Neuron (in vitro differentiated cells): ENCODE results near the gene SH2B2.
"Not testable (repeated sequence)": the region's sequence is repeated elsewhere in the genome, so short reads cannot be mapped to it uniquely, and the experiment has no call there.

Experiments used
- H2AFZ ChIP-seq: one replicate; pipeline ENCODE4 v1.6.1; 2013; ENCODE audit warnings: low read depth, mild to moderate bottlenecking, inconsistent platforms, low read length, moderate library complexity
- H3K27me3 ChIP-seq: one replicate; pipeline ENCODE4 v1.6.1; 2013; ENCODE audit warnings: low read length; ENCODE audit not compliant: insufficient read depth
- H3K36me3 ChIP-seq: one replicate; pipeline ENCODE4 v1.6.1; 2013; ENCODE audit warnings: low read length; ENCODE audit not compliant: insufficient read depth
- H3K4me1 ChIP-seq: one replicate; pipeline ENCODE4 v1.6.1; 2013; ENCODE audit warnings: low read length; ENCODE audit not compliant: insufficient read depth
- H3K4me3 ChIP-seq: 2 replicates; pipeline ENCODE4 v1.5.1; 2013; ENCODE audit warnings: mild to moderate bottlenecking, low read length, moderate library complexity
- H3K9me3 ChIP-seq: one replicate; pipeline ENCODE4 v1.6.1; 2013; ENCODE audit warnings: low read length

Gene SH2B2

GRCh38 chr7:102317231-102318059, 30.8 kb downstream of the SH2B2 start:
- no peaks in the 10 kb centered on the region for H3K9me3 ChIP-seq
- H2AFZ ChIP-seq, result no peak overlapping the region
- H3K4me1 ChIP-seq, result no peaks in the 10 kb centered on the region
- H3K4me3 ChIP-seq, result no peak overlapping the region
- no peaks in the 10 kb centered on the region for H3K27me3 ChIP-seq
- peaks cover 50% of the 10 kb centered on the region for H3K36me3 ChIP-seq

GRCh38 chr7:102318482-102318971, 31.9 kb downstream of the SH2B2 start:
- Histone ChIP-seq H3K4me3 (no peak overlapping the region), H2AFZ (no peak overlapping the region), H3K36me3 (peaks cover 48% of the 10 kb centered on the region), H3K9me3 (no peaks in the 10 kb centered on the region), H3K27me3 (no peaks in the 10 kb centered on the region), H3K4me1 (no peaks in the 10 kb centered on the region)

GRCh38 chr7:102319671-102320070, 33.0 kb downstream of the SH2B2 start:
- Histone ChIP-seq H2AFZ (no peak overlapping the region), H3K9me3 (no peaks in the 10 kb centered on the region), H3K36me3 (peaks cover 38% of the 10 kb centered on the region), H3K4me3 (no peak overlapping the region), H3K4me1 (no peaks in the 10 kb centered on the region), H3K27me3 (no peaks in the 10 kb centered on the region)

- no peak overlapping the region for H3K4me3 ChIP-seq
- H2AFZ ChIP-seq, result no peak overlapping the region
- H3K9me3 ChIP-seq, result no peaks in the 10 kb centered on the region
- H3K36me3 ChIP-seq, result peaks cover 37% of the 10 kb centered on the region
- no peaks in the 10 kb centered on the region for H3K4me1 ChIP-seq
- H3K27me3 ChIP-seq, result no peaks in the 10 kb centered on the region
Measured at GRCh38 chr7:102320181-102320580, 33.5 kb downstream of the SH2B2 start.

GRCh38 chr7:102320601-102321350, 34.1 kb downstream of the SH2B2 start:
- peaks cover 36% of the 10 kb centered on the region for H3K36me3 ChIP-seq
- no peaks in the 10 kb centered on the region for H3K4me1 ChIP-seq

GRCh38 chr7:102321351-102322201, 34.9 kb downstream of the SH2B2 start:
- no peak overlapping the region for H3K4me3 ChIP-seq
- no peaks in the 10 kb centered on the region for H3K9me3 ChIP-seq
- peaks cover 34% of the 10 kb centered on the region for H3K36me3 ChIP-seq
- H3K27me3 ChIP-seq, result no peaks in the 10 kb centered on the region
- H2AFZ ChIP-seq, result no peak overlapping the region
- no peaks in the 10 kb centered on the region for H3K4me1 ChIP-seq

More at GRCh38 chr7:102320601-102321350, 34.1 kb downstream of the SH2B2 start:
- H3K27me3 ChIP-seq, result no peaks in the 10 kb centered on the region
- H2AFZ ChIP-seq, result no peak overlapping the region
- no peaks in the 10 kb centered on the region for H3K9me3 ChIP-seq
- no peak overlapping the region for H3K4me3 ChIP-seq

- Histone ChIP-seq H3K36me3 (peaks cover 29% of the 10 kb centered on the region), H3K27me3 (no peaks in the 10 kb centered on the region), H3K4me3 (no peak overlapping the region), H2AFZ (no peak overlapping the region), H3K4me1 (no peaks in the 10 kb centered on the region), H3K9me3 (no peaks in the 10 kb centered on the region)
Measured at GRCh38 chr7:102322202-102322715, 35.6 kb downstream of the SH2B2 start.

- Histone ChIP-seq H3K36me3 (peaks cover 17% of the 10 kb centered on the region), H3K4me3 (no peak overlapping the region), H3K27me3 (no peaks in the 10 kb centered on the region), H3K9me3 (no peaks in the 10 kb centered on the region), H2AFZ (no peak overlapping the region), H3K4me1 (no peaks in the 10 kb centered on the region)
Measured at GRCh38 chr7:102323914-102324195, 37.2 kb downstream of the SH2B2 start.

- not testable (repeated sequence) for H2AFZ ChIP-seq, H3K27me3 ChIP-seq, H3K9me3 ChIP-seq, H3K36me3 ChIP-seq, H3K4me1 ChIP-seq, H3K4me3 ChIP-seq
Measured at GRCh38 chr7:102325106-102325505, 38.4 kb downstream of the SH2B2 start.

- H3K4me1 ChIP-seq, result no peaks in the 10 kb centered on the region
- H3K36me3 ChIP-seq, result no peaks in the 10 kb centered on the region
- no peak overlapping the region for H3K4me3 ChIP-seq
- no peak overlapping the region for H2AFZ ChIP-seq
- H3K27me3 ChIP-seq, result no peaks in the 10 kb centered on the region
- H3K9me3 ChIP-seq, result no peaks in the 10 kb centered on the region
Measured at GRCh38 chr7:102326157-102326889, 39.7 kb downstream of the SH2B2 start.

- not testable (repeated sequence) for H3K4me3 ChIP-seq, H2AFZ ChIP-seq, H3K27me3 ChIP-seq, H3K36me3 ChIP-seq, H3K9me3 ChIP-seq, H3K4me1 ChIP-seq
Measured at GRCh38 chr7:102327183-102327582, 40.5 kb downstream of the SH2B2 start.

- not testable (repeated sequence) for H3K4me3 ChIP-seq, H3K36me3 ChIP-seq, H2AFZ ChIP-seq, H3K27me3 ChIP-seq, H3K9me3 ChIP-seq, H3K4me1 ChIP-seq
Measured at GRCh38 chr7:102328863-102329262, 42.2 kb downstream of the SH2B2 start.
